Measurements from ENCODE around the gene NPFF. TPM values are rescaled to one million over a fixed set of nuclear protein-coding genes. Genes with fewer than 3 reads are reported as not detected.

Gene NPFF
- total and polyA plus RNA-seq, 10 donors = 0.49 to 2.0 (median 1.3) TPM; not detected in 7

DNA sequence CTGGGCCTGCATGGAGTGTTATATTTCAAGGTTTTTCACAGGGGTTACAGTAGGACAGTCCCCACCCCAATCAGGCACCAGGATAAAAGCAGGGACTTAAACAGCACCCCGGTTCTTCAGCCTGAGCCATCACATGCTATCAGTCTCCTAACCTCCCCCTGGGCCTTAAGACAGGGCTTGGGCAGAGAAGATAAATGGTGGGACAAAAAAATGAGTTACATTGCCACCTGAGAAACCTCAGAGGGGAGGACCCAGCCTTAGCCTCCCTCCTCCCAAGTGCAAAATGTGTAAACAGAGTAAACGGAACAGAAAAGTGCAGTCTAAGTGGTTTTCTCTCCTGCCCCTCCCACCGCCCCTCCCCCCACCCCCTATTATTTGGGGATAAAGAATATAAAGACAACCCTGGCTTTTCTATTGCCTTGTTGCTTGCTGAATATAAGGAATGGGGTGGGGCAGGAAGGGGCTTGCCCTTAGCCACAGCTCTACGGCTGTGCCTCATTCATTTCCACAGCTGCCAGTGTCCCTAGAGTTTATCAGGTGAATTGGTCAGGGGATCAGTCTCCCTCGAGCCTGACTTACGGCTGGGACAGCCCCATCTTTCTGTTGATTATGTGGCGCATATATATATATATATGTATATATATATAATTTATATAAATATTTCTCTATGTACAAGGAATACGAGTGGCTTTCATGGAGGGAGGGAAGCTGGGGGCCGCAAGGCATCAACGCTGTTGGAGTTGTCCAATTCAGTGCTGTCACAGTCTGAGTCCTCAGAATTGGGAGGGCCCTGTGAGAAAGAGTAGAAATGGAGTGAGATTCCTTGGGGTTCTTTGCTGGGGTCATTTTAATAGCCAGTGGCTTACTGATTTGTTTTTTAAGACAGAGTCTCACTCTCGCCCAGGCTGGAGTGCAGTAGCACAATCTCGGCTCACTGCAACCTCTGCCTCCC lies 26.5 kb downstream of the NPFF start:
- Histone ChIP-seq H3K27me3 (replicated peaks in 1 of 7) (no peaks in the 10 kb centered on the region), H3K4me3 (no peak overlapping the region), H3K27ac (peak overlapping the region in 4 of 8 donors; percentile 5 to 51 (median 36)), H3K9me3 (no peaks in the 10 kb centered on the region), H3K4me1 (peaks cover 0 to 63% (median 31%) of the 10 kb centered on the region in 6 donors), H3K36me3 (peaks cover 6 to 100% (median 95%) of the 10 kb centered on the region in 6 donors)
- whole genome bisulfite sequencing, 5 donors = 69 to 82% (median 80%) methylated on average over 12 of the region's 12 CpGs
- DNase-seq = no peak
- TF ChIP-seq, protein P1, sequence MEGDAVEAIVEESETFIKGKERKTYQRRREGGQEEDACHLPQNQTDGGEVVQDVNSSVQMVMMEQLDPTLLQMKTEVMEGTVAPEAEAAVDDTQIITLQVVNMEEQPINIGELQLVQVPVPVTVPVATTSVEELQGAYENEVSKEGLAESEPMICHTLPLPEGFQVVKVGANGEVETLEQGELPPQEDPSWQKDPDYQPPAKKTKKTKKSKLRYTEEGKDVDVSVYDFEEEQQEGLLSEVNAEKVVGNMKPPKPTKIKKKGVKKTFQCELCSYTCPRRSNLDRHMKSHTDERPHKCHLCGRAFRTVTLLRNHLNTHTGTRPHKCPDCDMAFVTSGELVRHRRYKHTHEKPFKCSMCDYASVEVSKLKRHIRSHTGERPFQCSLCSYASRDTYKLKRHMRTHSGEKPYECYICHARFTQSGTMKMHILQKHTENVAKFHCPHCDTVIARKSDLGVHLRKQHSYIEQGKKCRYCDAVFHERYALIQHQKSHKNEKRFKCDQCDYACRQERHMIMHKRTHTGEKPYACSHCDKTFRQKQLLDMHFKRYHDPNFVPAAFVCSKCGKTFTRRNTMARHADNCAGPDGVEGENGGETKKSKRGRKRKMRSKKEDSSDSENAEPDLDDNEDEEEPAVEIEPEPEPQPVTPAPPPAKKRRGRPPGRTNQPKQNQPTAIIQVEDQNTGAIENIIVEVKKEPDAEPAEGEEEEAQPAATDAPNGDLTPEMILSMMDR (IDR thresholded peaks at IDR 0.05 in 8 of 11, conservative IDR thresholded peaks at IDR 0.05 in 3 of 11) = no peak
- TF ChIP-seq POLR2AphosphoS5 (IDR thresholded peaks at IDR 0.05) (no peak), POLR2A (IDR thresholded peaks at IDR 0.05) (no peak)
- intact Hi-C loops (cut with DNase I; ENCODE audit: low total_unique reads) = no loop called here

DNA sequence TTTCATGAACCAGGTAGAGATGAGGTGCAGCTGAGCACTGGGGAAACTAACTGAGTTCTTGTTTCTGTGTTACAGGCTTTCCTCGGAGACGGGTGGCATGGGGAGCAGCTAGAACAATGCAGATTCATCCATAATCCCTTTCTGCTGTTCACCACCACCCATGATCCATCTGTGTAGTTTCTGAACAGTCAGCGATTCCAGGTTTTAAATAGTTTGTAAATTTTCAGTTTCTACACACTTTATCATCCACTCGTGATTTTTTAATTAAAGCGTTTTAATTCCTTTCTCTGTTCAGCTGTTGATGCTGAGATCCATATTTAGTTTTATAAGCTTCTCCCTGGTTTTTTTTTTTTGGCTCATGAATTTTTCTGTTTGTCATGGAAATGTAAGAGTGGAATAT lies 28.0 kb downstream of the NPFF start:
- DNase-seq = no peak
- Histone ChIP-seq H3K27ac (peak overlapping the region in 2 of 8 donors; percentile 9 to 22), H3K36me3 (peaks cover 8 to 100% (median 96%) of the 10 kb centered on the region in 6 donors), H3K27me3 (replicated peaks in 1 of 7) (no peaks in the 10 kb centered on the region), H3K4me1 (peaks cover 0 to 77% (median 42%) of the 10 kb centered on the region in 6 donors), H3K4me3 (no peak overlapping the region), H3K9me3 (no peaks in the 10 kb centered on the region)
- TF ChIP-seq POLR2AphosphoS5 (IDR thresholded peaks at IDR 0.05) (no peak), POLR2A (IDR thresholded peaks at IDR 0.05) (no peak)
- TF ChIP-seq, protein P1 (IDR thresholded peaks at IDR 0.05 in 8 of 11, conservative IDR thresholded peaks at IDR 0.05 in 3 of 11) = no peak
- intact Hi-C loops (cut with DNase I; ENCODE audit: low total_unique reads) = no loop called here
- WGBS, 5 donors = 82 to 94% (median 90%) methylated on average over 5 of the region's 5 CpGs

DNA sequence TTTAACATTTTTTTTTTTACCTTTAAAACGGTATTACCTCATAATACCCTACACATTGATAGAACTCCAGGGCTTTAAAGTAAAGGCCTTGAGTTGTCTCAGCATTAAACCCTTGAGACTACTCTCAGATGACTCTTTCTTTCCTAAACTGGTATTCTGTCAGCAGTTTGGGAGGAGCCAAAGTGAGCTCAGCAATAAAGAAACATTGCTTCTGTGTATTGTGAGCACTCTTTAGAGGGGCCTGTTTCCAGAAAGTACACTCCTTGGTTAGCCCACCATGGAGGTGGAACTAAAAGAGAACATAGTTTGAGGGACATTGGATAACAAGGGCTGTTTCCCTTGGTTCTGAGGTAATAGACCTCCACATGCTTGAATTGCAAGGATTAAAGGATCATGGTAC lies 28.4 kb downstream of the NPFF start:
- peaks cover 0 to 82% (median 46%) of the 10 kb centered on the region in 6 donors for H3K4me1 ChIP-seq
- H3K27me3 ChIP-seq (replicated peaks in 1 of 7) = no peaks in the 10 kb centered on the region
- H3K9me3 ChIP-seq = no peaks in the 10 kb centered on the region
- no peak overlapping the region for H3K4me3 ChIP-seq
- peak overlapping the region in 2 of 8 donors; percentile 9 to 22 for H3K27ac ChIP-seq
- WGBS, 5 donors = 68 to 76% (median 70%) methylated on average over 1 of the region's 1 CpG
- TF ChIP-seq, protein P1 (IDR thresholded peaks at IDR 0.05 in 8 of 11, conservative IDR thresholded peaks at IDR 0.05 in 3 of 11) = no peak
- TF ChIP-seq POLR2A (IDR thresholded peaks at IDR 0.05) (no peak), POLR2AphosphoS5 (IDR thresholded peaks at IDR 0.05) (no peak)
- peaks cover 8 to 100% (median 99%) of the 10 kb centered on the region in 6 donors for H3K36me3 ChIP-seq
- no peak for DNase-seq
- intact Hi-C loops (cut with DNase I; ENCODE audit: low total_unique reads) = no loop called here

DNA sequence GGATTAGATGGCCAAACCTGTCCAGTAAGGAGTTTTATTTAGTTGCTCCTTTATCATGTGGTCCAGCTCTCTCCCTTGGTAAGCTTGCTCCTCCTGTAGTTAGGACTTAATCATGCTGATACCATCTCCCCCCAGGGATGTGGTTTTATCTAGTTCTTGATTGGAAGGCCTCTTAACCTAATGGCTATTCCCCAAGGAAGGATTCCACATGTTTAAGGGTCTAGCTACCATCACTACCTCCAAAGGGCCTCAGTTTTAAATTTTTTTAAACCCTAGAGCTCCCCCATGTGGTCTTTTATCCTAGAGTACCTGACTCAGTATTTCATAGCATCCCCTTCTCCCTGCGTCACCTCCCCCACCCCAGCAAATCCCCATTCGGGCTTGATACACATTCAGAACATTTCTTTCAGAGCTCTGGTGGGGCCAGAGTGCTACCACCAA lies 30.5 kb downstream of the NPFF start:
- no peaks in the 10 kb centered on the region for H3K9me3 ChIP-seq
- H3K36me3 ChIP-seq = peaks cover 8 to 100% (median 100%) of the 10 kb centered on the region in 6 donors
- DNase-seq = no peak
- no peaks in the 10 kb centered on the region for H3K27me3 ChIP-seq (replicated peaks in 1 of 7)
- TF ChIP-seq, protein P1 (IDR thresholded peaks at IDR 0.05 in 8 of 11, conservative IDR thresholded peaks at IDR 0.05 in 3 of 11) = peak in 2 of 11 experiments; percentile 12 to 32
- TF ChIP-seq POLR2A (IDR thresholded peaks at IDR 0.05) (no peak), POLR2AphosphoS5 (IDR thresholded peaks at IDR 0.05) (peak in 1 of 3 donors; percentile 19)
- intact Hi-C loops (cut with DNase I; ENCODE audit: low total_unique reads) = no loop called here
- no peak overlapping the region for H3K4me3 ChIP-seq
- peaks cover 0 to 95% (median 64%) of the 10 kb centered on the region in 6 donors for H3K4me1 ChIP-seq
- H3K27ac ChIP-seq = peak overlapping the region in 1 of 8 donors; percentile 6
- 60 to 79% (median 70%) methylated on average over 2 of the region's 2 CpGs for WGBS, 5 donors

Data from spleen (tissue), 11 donors.